HepG2 (cell line): ENCODE results near the gene GADD45G. TPM values are rescaled to one million over a fixed set of nuclear protein-coding genes. Genes with fewer than 3 reads are reported as not detected.

Experiments used
- DDIT3 ChIP-seq: sonication (generic); formaldehyde crosslinking; IDR thresholded peaks from 2 replicates; pipeline ENCODE4 v1.4.0; 2020; ENCODE audit warnings: mild to moderate bottlenecking, missing genetic modification reagents
- ELF1 ChIP-seq: sonication (generic); formaldehyde crosslinking; IDR thresholded peaks from 2 replicates; pipeline ENCODE4 v1.4.0; 2020; ENCODE audit warnings: missing genetic modification reagents
- GMEB1 ChIP-seq: sonication (generic); formaldehyde crosslinking; IDR thresholded peaks from 2 replicates; pipeline ENCODE4 v1.5.1; 2020; ENCODE audit warnings: missing genetic modification reagents, mild to moderate bottlenecking, borderline replicate concordance
- HNRNPK ChIP-seq: fragments of 200-400 bp; formaldehyde crosslinking; IDR thresholded peaks from 2 replicates; pipeline ENCODE4 v1.6.1; 2018; ENCODE audit warnings: low read length, low read depth, moderate library complexity, mild to moderate bottlenecking; ENCODE audit not compliant: poor library complexity, severe bottlenecking
- KDM3A ChIP-seq: IDR thresholded peaks from 2 replicates; pipeline ENCODE4 v1.6.1; 2018; ENCODE audit warnings: low read depth, missing compliant biosample characterization
- RAD21 ChIP-seq: fragments of 450-650 bp; formaldehyde crosslinking; IDR thresholded peaks from 2 replicates; pipeline ENCODE4 v1.5.0; 2020; ENCODE audit warnings: mild to moderate bottlenecking
- REXO4 ChIP-seq: sonication (generic); formaldehyde crosslinking; IDR thresholded peaks from 2 replicates; pipeline ENCODE4 v1.8.0; 2022; ENCODE audit warnings: missing genetic modification reagents, mild to moderate bottlenecking, borderline replicate concordance
- SMC3 ChIP-seq: IDR thresholded peaks from 2 replicates; pipeline ENCODE4 v1.6.1; 2011; ENCODE audit warnings: low read length, improper control_type of control experiment
- SNAI1 ChIP-seq: sonication (generic); formaldehyde crosslinking; IDR thresholded peaks from 2 replicates; pipeline ENCODE4 v1.5.0; 2020; ENCODE audit warnings: mild to moderate bottlenecking, missing genetic modification reagents, borderline replicate concordance
- STAG1 ChIP-seq: sonication (generic); formaldehyde crosslinking; IDR thresholded peaks from 2 replicates; pipeline ENCODE4 v1.4.0; 2020; ENCODE audit warnings: missing genetic modification reagents
- WIZ ChIP-seq: sonication (generic); formaldehyde crosslinking; IDR thresholded peaks from 2 replicates; pipeline ENCODE4 v1.5.1; 2020; ENCODE audit warnings: mild to moderate bottlenecking, missing genetic modification reagents
- YY1 ChIP-seq: IDR thresholded peaks from 2 replicates; pipeline ENCODE4 v1.6.1; 2011; ENCODE audit warnings: low read length, low read depth, moderate library complexity, mild to moderate bottlenecking; ENCODE audit not compliant: insufficient read depth, insufficient replicate concordance
- ZBTB37 ChIP-seq: sonication (generic); formaldehyde crosslinking; IDR thresholded peaks from 2 replicates; pipeline ENCODE4 v1.4.0; 2020; ENCODE audit warnings: mild to moderate bottlenecking, missing genetic modification reagents
- ZBTB38 ChIP-seq: sonication (generic); formaldehyde crosslinking; IDR thresholded peaks from 2 replicates; pipeline ENCODE4 v1.5.1; 2020; ENCODE audit warnings: mild to moderate bottlenecking, missing genetic modification reagents
- ZMYM4 ChIP-seq: sonication (generic); formaldehyde crosslinking; IDR thresholded peaks from 2 replicates; pipeline ENCODE4 v1.8.1; 2023; ENCODE audit warnings: mild to moderate bottlenecking, missing genetic modification reagents
- ZNF549 ChIP-seq: sonication (generic); formaldehyde crosslinking; IDR thresholded peaks from 2 replicates; pipeline ENCODE4 v1.5.0; 2020; ENCODE audit warnings: missing genetic modification reagents
- ZNF556 ChIP-seq: sonication (generic); formaldehyde crosslinking; IDR thresholded peaks from 2 replicates; pipeline ENCODE4 v1.4.0; 2020; ENCODE audit warnings: mild to moderate bottlenecking, missing genetic modification reagents, borderline replicate concordance
- polyA plus RNA-seq, 8 experiments: library from polyadenylated mRNA; depleted of rRNA in 3 of 8; stranded (reverse) in 7 of 8; unstranded in 1 of 8; fragments of >200 nt; fragmentation: Illumina TruSeq in 4 of 8; extraction: Trizol in 4 of 8; gene quantifications; 2 replicates each; pipeline versions ENCODE4 v1.2.1 to v1.2.3, GENCODE V29; 2011 to 2016; ENCODE audit warnings: low read depth in 4 of 8, missing spikeins in 1 of 8, mixed read lengths in 1 of 8; ENCODE audit not compliant: insufficient read depth in 1 of 8
- total RNA-seq, 5 experiments: library from RNA; depleted of rRNA; stranded (reverse); fragments of >200 nt; fragmentation: Illumina TruSeq; extraction: Trizol; gene quantifications; 2 replicates each; pipeline ENCODE4 v1.2.3, GENCODE V29; 2016; ENCODE audit warnings: low read depth in 1 of 5
- TF ChIP-seq, protein P1 (sequence below): sonication (generic); formaldehyde crosslinking; IDR thresholded peaks from 2 replicates; pipeline ENCODE4 v1.5.0; 2020; ENCODE audit warnings: mild to moderate bottlenecking, missing genetic modification reagents, moderate library complexity
- TF ChIP-seq, protein P2 (sequence below): sonication (generic); formaldehyde crosslinking; IDR thresholded peaks from 2 replicates; pipeline ENCODE4 v1.5.0; 2020; ENCODE audit warnings: missing genetic modification reagents, mild to moderate bottlenecking, borderline replicate concordance

The GADD45G gene
- total and polyA plus RNA-seq, 2 of the 13 experiments (the other 11 are each of a cell fraction or from before 2014, with no cell fraction given), result not detected

DNA sequence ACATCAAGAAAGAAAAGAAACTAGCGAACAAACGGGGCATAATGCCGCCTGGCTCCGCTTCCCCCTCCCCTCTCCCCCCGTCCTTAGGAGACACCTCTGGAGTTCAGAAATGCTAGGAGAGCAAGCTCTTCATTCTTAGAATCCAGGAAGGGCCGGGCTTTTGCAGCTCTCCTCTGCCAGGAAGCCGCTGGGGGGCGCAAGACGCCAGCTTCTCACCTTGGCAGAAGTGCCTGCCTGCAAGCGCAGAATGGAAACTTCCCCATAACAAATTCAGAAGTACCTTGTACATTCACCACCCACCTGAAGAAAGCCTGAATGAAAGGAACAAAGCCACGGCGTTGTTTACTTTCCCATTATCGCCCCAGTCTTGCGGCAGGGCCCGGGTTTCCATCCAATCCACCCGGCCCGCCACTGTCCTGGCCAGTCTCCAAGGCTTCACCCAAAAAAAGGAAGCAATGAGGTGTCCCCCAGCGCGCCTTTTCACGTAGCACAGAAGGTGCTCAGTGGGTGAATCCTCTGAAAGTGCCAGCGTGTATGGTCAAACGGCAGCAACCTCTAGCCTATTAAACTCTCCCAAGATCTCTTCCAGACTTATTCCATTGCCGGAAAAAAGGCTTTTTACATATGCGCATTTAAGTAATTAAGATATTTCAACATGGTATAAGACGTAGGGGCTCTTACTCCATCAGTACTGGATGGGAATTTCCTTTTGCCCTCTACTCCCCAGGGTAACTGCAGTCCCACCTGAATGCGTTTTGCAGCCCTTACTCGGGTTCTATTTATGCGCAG, 1.6 kb upstream of the GADD45G start (continued):
- TF ChIP-seq, protein P1, sequence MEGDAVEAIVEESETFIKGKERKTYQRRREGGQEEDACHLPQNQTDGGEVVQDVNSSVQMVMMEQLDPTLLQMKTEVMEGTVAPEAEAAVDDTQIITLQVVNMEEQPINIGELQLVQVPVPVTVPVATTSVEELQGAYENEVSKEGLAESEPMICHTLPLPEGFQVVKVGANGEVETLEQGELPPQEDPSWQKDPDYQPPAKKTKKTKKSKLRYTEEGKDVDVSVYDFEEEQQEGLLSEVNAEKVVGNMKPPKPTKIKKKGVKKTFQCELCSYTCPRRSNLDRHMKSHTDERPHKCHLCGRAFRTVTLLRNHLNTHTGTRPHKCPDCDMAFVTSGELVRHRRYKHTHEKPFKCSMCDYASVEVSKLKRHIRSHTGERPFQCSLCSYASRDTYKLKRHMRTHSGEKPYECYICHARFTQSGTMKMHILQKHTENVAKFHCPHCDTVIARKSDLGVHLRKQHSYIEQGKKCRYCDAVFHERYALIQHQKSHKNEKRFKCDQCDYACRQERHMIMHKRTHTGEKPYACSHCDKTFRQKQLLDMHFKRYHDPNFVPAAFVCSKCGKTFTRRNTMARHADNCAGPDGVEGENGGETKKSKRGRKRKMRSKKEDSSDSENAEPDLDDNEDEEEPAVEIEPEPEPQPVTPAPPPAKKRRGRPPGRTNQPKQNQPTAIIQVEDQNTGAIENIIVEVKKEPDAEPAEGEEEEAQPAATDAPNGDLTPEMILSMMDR (CRISPR knock-in tag), result peak; percentile 88
- TF ChIP-seq ZBTB37 (no peak), ELF1 (peak; percentile 37; the same call in 1 of the 2 replicates), SMC3 (peak; percentile 74), STAG1 (CRISPR knock-in tag) (peak; percentile 91), ZBTB38 (CRISPR knock-in tag) (no peak), ZMYM4 (CRISPR knock-in tag) (no peak), HNRNPK (no peak), KDM3A (CRISPR knock-in tag) (0 out of 2 replicates have a peak, but pooled peaks have one; percentile 39), ZNF549 (no peak), RAD21 (peak; percentile 88), YY1 (peak; percentile 29), REXO4 (CRISPR knock-in tag) (no peak), GMEB1 (no peak), WIZ (CRISPR knock-in tag) (no peak), SNAI1 (CRISPR knock-in tag) (0 out of 2 replicates have a peak, but pooled peaks have one; percentile 36), ZNF556 (CRISPR knock-in tag) (peak; percentile 94; the same call in 1 of the 2 replicates), DDIT3 (CRISPR knock-in tag) (no peak)
- TF ChIP-seq, protein P2, sequence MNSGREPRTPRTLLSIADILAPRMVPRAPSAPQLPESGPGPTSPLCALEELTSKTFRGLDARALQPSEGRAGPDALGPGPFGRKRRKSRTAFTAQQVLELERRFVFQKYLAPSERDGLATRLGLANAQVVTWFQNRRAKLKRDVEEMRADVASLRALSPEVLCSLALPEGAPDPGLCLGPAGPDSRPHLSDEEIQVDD (CRISPR knock-in tag), result no peak
